ENCODE measurements around the gene MCTP2.

MCTP2 gene

GRCh38 chr15:94439158-94439557 lies 207.8 kb downstream of the MCTP2 start:
- Histone ChIP-seq H3K4me3 (ENCODE audit: low read depth, low read length) (no peak overlapping the region), H3K9me3 (ENCODE audit: severe bottlenecking) (no peaks in the 10 kb centered on the region), H3K36me3 (no peaks in the 10 kb centered on the region), H3K27me3 (ENCODE audit: insufficient read depth, low read depth, severe bottlenecking) (peaks cover 33% of the 10 kb centered on the region), H3K27ac (no peak overlapping the region)
- no peak for TF ChIP-seq CTCF (IDR thresholded peaks at IDR 0.05; ENCODE audit: low read depth, low read length)
- no peak for DNase-seq

GRCh38 chr15:94441760-94442159 lies 210.4 kb downstream of the MCTP2 start:
- TF ChIP-seq CTCF (IDR thresholded peaks at IDR 0.05; ENCODE audit: low read depth, low read length) = no peak
- Histone ChIP-seq H3K27ac (no peak overlapping the region), H3K9me3 (ENCODE audit: severe bottlenecking) (no peaks in the 10 kb centered on the region), H3K4me3 (ENCODE audit: low read depth, low read length) (no peak overlapping the region), H3K27me3 (ENCODE audit: insufficient read depth, low read depth, severe bottlenecking) (peaks cover 40% of the 10 kb centered on the region), H3K36me3 (no peaks in the 10 kb centered on the region)
- DNase-seq = no peak

- no peak for DNase-seq
- no peak for TF ChIP-seq CTCF (IDR thresholded peaks at IDR 0.05; ENCODE audit: low read depth, low read length)
- Histone ChIP-seq H3K27ac (no peak overlapping the region), H3K4me3 (ENCODE audit: low read depth, low read length) (no peak overlapping the region), H3K27me3 (ENCODE audit: insufficient read depth, low read depth, severe bottlenecking) (peaks cover 47% of the 10 kb centered on the region), H3K9me3 (ENCODE audit: severe bottlenecking) (no peaks in the 10 kb centered on the region), H3K36me3 (no peaks in the 10 kb centered on the region)
Measured at GRCh38 chr15:94442480-94442879, 211.1 kb downstream of the MCTP2 start.

GRCh38 chr15:94443186-94443585 lies 211.8 kb downstream of the MCTP2 start:
- no peak for TF ChIP-seq CTCF (IDR thresholded peaks at IDR 0.05; ENCODE audit: low read depth, low read length)
- Histone ChIP-seq H3K4me3 (ENCODE audit: low read depth, low read length) (no peak overlapping the region), H3K27ac (no peak overlapping the region), H3K9me3 (ENCODE audit: severe bottlenecking) (no peaks in the 10 kb centered on the region), H3K36me3 (no peaks in the 10 kb centered on the region), H3K27me3 (ENCODE audit: insufficient read depth, low read depth, severe bottlenecking) (peaks cover 46% of the 10 kb centered on the region)
- no peak for DNase-seq

GRCh38 chr15:94445566-94446160 lies 214.3 kb downstream of the MCTP2 start:
- Histone ChIP-seq H3K27ac (no peak overlapping the region), H3K9me3 (ENCODE audit: severe bottlenecking) (no peaks in the 10 kb centered on the region), H3K27me3 (ENCODE audit: insufficient read depth, low read depth, severe bottlenecking) (peaks cover 51% of the 10 kb centered on the region), H3K36me3 (no peaks in the 10 kb centered on the region), H3K4me3 (ENCODE audit: low read depth, low read length) (no peak overlapping the region)
- no peak for DNase-seq
- TF ChIP-seq CTCF (IDR thresholded peaks at IDR 0.05; ENCODE audit: low read depth, low read length) = no peak

GRCh38 chr15:94446441-94446840 lies 215.1 kb downstream of the MCTP2 start:
- no peak for DNase-seq
- no peak overlapping the region for H3K4me3 ChIP-seq (ENCODE audit: low read depth, low read length)
- H3K27ac ChIP-seq = no peak overlapping the region
- peaks cover 49% of the 10 kb centered on the region for H3K27me3 ChIP-seq (ENCODE audit: insufficient read depth, low read depth, severe bottlenecking)
- H3K9me3 ChIP-seq (ENCODE audit: severe bottlenecking) = no peaks in the 10 kb centered on the region
- TF ChIP-seq CTCF (IDR thresholded peaks at IDR 0.05; ENCODE audit: low read depth, low read length) = no peak
- no peaks in the 10 kb centered on the region for H3K36me3 ChIP-seq

Data from WERI-Rb-1 (cell line).